ENCODE measurements around the gene FRMD5. TPM values are rescaled to one million over a fixed set of nuclear protein-coding genes. Genes with fewer than 3 reads are reported as not detected.
"Not testable (repeated sequence)": the region's sequence is repeated elsewhere in the genome, so short reads cannot be mapped to it uniquely, and the experiment has no call there.

The FRMD5 gene
- polyA plus RNA-seq, 1 donor from 2014 or later, result 25.8 TPM

- Histone ChIP-seq H3K27ac (ENCODE audit: low read length) (no peak overlapping the region), H3K4me3 (ENCODE audit: low read length) (no peak overlapping the region), H3K9me3 (ENCODE audit: low read length) (no peaks in the 10 kb centered on the region), H3F3A (ENCODE audit: insufficient read depth, low read length, poor library complexity, severe bottlenecking) (no peaks in the 10 kb centered on the region), H3K4me2 (ENCODE audit: low read length) (no peak overlapping the region), H4K20me1 (ENCODE audit: insufficient read depth) (no peaks in the 10 kb centered on the region), H3K79me2 (replicated peaks; ENCODE audit: insufficient read depth, low read length) (no peaks in the 10 kb centered on the region), H2AFZ (ENCODE audit: low read depth, low read length) (no peak overlapping the region), H3K27me3 (ENCODE audit: insufficient read depth, low read depth, low read length) (no peaks in the 10 kb centered on the region), H3K9me2 (ENCODE audit: insufficient read depth, low read length) (no peaks in the 10 kb centered on the region), H3K9ac (ENCODE audit: low read length) (no peak overlapping the region), H3K36me3 (ENCODE audit: insufficient read depth, low read length) (no peaks in the 10 kb centered on the region)
- TF ChIP-seq EP300 (conservative IDR thresholded peaks at IDR 0.05; ENCODE audit: poor library complexity, severe bottlenecking), result no peak
- TF ChIP-seq SMC3 (conservative IDR thresholded peaks at IDR 0.05; ENCODE audit: poor library complexity), result no peak
- TF ChIP-seq CTCF (IDR thresholded peaks at IDR 0.05; ENCODE audit: poor library complexity, severe bottlenecking), result no peak
- TF ChIP-seq TAF1 (IDR thresholded peaks at IDR 0.05; ENCODE audit: low read depth), result no peak
- no peak for TF ChIP-seq MXI1 (conservative IDR thresholded peaks at IDR 0.05; ENCODE audit: poor library complexity, severe bottlenecking)
- no peak for TF ChIP-seq RAD21 (conservative IDR thresholded peaks at IDR 0.05)
- TF ChIP-seq POLR2AphosphoS5 (IDR thresholded peaks at IDR 0.05), result no peak
- TF ChIP-seq EZH2 (IDR thresholded peaks at IDR 0.05; ENCODE audit: borderline replicate concordance, insufficient read depth, low read length, poor library complexity, severe bottlenecking), result no peak
- TF ChIP-seq, protein P1, sequence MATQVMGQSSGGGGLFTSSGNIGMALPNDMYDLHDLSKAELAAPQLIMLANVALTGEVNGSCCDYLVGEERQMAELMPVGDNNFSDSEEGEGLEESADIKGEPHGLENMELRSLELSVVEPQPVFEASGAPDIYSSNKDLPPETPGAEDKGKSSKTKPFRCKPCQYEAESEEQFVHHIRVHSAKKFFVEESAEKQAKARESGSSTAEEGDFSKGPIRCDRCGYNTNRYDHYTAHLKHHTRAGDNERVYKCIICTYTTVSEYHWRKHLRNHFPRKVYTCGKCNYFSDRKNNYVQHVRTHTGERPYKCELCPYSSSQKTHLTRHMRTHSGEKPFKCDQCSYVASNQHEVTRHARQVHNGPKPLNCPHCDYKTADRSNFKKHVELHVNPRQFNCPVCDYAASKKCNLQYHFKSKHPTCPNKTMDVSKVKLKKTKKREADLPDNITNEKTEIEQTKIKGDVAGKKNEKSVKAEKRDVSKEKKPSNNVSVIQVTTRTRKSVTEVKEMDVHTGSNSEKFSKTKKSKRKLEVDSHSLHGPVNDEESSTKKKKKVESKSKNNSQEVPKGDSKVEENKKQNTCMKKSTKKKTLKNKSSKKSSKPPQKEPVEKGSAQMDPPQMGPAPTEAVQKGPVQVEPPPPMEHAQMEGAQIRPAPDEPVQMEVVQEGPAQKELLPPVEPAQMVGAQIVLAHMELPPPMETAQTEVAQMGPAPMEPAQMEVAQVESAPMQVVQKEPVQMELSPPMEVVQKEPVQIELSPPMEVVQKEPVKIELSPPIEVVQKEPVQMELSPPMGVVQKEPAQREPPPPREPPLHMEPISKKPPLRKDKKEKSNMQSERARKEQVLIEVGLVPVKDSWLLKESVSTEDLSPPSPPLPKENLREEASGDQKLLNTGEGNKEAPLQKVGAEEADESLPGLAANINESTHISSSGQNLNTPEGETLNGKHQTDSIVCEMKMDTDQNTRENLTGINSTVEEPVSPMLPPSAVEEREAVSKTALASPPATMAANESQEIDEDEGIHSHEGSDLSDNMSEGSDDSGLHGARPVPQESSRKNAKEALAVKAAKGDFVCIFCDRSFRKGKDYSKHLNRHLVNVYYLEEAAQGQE (IDR thresholded peaks at IDR 0.05; ENCODE audit: borderline replicate concordance), result no peak
Observed at GRCh38 chr15:44243141-44243540, 48.1 kb upstream of the FRMD5 start.

DNA sequence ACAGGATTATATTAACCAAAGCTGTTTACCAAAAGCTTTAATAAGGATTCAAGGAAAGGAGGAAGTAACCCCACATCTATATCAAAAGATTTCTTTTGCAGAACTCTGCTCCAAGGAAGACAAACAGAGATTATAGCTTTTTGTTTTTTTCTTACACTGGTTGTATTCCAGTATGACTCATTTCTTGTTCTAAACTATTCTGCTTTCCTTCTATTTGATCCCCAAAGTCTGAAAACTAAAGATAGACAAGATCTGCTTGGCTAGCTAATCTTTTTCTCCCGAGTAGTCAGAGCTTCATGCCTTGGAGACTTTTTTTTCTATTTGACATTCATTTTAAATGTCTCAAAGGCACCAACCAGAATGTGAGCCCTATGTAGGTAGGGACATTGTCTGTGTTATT is 36.8 kb upstream of the FRMD5 start:
- Histone ChIP-seq H3K4me2 (ENCODE audit: low read length) (no peak overlapping the region), H3K9me3 (ENCODE audit: low read length) (no peaks in the 10 kb centered on the region), H3K27ac (ENCODE audit: low read length) (no peak overlapping the region), H3K9ac (ENCODE audit: low read length) (no peak overlapping the region), H3F3A (ENCODE audit: insufficient read depth, low read length, poor library complexity, severe bottlenecking) (no peaks in the 10 kb centered on the region), H4K20me1 (ENCODE audit: insufficient read depth) (no peaks in the 10 kb centered on the region), H2AFZ (ENCODE audit: low read depth, low read length) (no peak overlapping the region), H3K9me2 (ENCODE audit: insufficient read depth, low read length) (no peaks in the 10 kb centered on the region), H3K27me3 (ENCODE audit: insufficient read depth, low read depth, low read length) (no peaks in the 10 kb centered on the region), H3K4me3 (ENCODE audit: low read length) (no peak overlapping the region), H3K79me2 (replicated peaks; ENCODE audit: insufficient read depth, low read length) (no peaks in the 10 kb centered on the region), H3K36me3 (ENCODE audit: insufficient read depth, low read length) (no peaks in the 10 kb centered on the region)
- TF ChIP-seq CTCF (IDR thresholded peaks at IDR 0.05; ENCODE audit: poor library complexity, severe bottlenecking) (no peak), MXI1 (conservative IDR thresholded peaks at IDR 0.05; ENCODE audit: poor library complexity, severe bottlenecking) (no peak), EP300 (conservative IDR thresholded peaks at IDR 0.05; ENCODE audit: poor library complexity, severe bottlenecking) (no peak), TAF1 (IDR thresholded peaks at IDR 0.05; ENCODE audit: low read depth) (no peak), EZH2 (IDR thresholded peaks at IDR 0.05; ENCODE audit: borderline replicate concordance, insufficient read depth, low read length, poor library complexity, severe bottlenecking) (no peak), SMC3 (conservative IDR thresholded peaks at IDR 0.05; ENCODE audit: poor library complexity) (no peak), POLR2AphosphoS5 (IDR thresholded peaks at IDR 0.05) (no peak)
- TF ChIP-seq, protein P1 (IDR thresholded peaks at IDR 0.05; ENCODE audit: borderline replicate concordance), result no peak

GRCh38 chr15:44229301-44229700 is 34.2 kb upstream of the FRMD5 start:
- H4K20me1 ChIP-seq (ENCODE audit: insufficient read depth); H3K9me2 ChIP-seq (ENCODE audit: insufficient read depth, low read length); H3K9ac ChIP-seq (ENCODE audit: low read length); H3F3A ChIP-seq (ENCODE audit: insufficient read depth, low read length, poor library complexity, severe bottlenecking); H3K4me2 ChIP-seq (ENCODE audit: low read length); H3K9me3 ChIP-seq (ENCODE audit: low read length); H3K4me3 ChIP-seq (ENCODE audit: low read length); H3K27ac ChIP-seq (ENCODE audit: low read length); H3K79me2 ChIP-seq (replicated peaks; ENCODE audit: insufficient read depth, low read length); H2AFZ ChIP-seq (ENCODE audit: low read depth, low read length); H3K36me3 ChIP-seq (ENCODE audit: insufficient read depth, low read length); H3K27me3 ChIP-seq (ENCODE audit: insufficient read depth, low read depth, low read length): not testable (repeated sequence)

Measured in neural cell (in vitro differentiated cells).